Spleen (tissue), 13 donors: ENCODE measurements around the gene DAZ3. TPM values are rescaled to one million over a fixed set of nuclear protein-coding genes. Genes with fewer than 3 reads are reported as not detected.
"Not testable (repeated sequence)": the region's sequence is repeated elsewhere in the genome, so short reads cannot be mapped to it uniquely, and the experiment has no call there.

ENCODE experiments used
- DNase-seq: peaks from one replicate; pipeline ENCODE4 v3.0.0-alpha.2; 2020
- H3K27ac ChIP-seq, 8 donors: fragments of 200-600 bp; sonication (generic) in 7 of 8; 1 replicate in 4 of 8; 2 replicates in 4 of 8; pipeline versions ENCODE4 v1.5.0 to v1.8.0; 2016 to 2021; ENCODE audit warnings: inconsistent platforms in 4 of 8, mild to moderate bottlenecking in 4 of 8, moderate library complexity in 1 of 8
- H3K27me3 ChIP-seq, 7 donors: fragments of 200-600 bp; sonication (generic) in 6 of 7; replicated peaks in 1 of 7; 1 replicate in 4 of 7; 2 replicates in 3 of 7; pipeline versions ENCODE4 v1.5.0 to v1.8.0; 2016 to 2021; ENCODE audit warnings: inconsistent platforms in 3 of 7, mild to moderate bottlenecking in 1 of 7
- H3K36me3 ChIP-seq, 6 donors: fragments of 200-600 bp; sonication (generic) in 5 of 6; 1 replicate in 4 of 6; 2 replicates in 2 of 6; pipeline versions ENCODE4 v1.5.0 to v1.8.0; 2016 to 2021; ENCODE audit warnings: inconsistent platforms in 2 of 6
- H3K4me1 ChIP-seq, 6 donors: fragments of 200-600 bp; sonication (generic) in 5 of 6; 1 replicate in 3 of 6; 2 replicates in 3 of 6; pipeline versions ENCODE4 v1.5.0 to v1.8.0; 2016 to 2021; ENCODE audit warnings: inconsistent platforms in 3 of 6
- H3K4me3 ChIP-seq, 8 donors: fragments of 200-600 bp; sonication (generic) in 7 of 8; 1 replicate in 4 of 8; 2 replicates in 4 of 8; pipeline versions ENCODE4 v1.5.0 to v1.8.0; 2016 to 2021; ENCODE audit warnings: inconsistent platforms in 4 of 8, mild to moderate bottlenecking in 4 of 8, moderate library complexity in 2 of 8
- H3K9me3 ChIP-seq, 8 donors: fragments of 200-600 bp; sonication (generic) in 7 of 8; 1 replicate in 4 of 8; 2 replicates in 4 of 8; pipeline versions ENCODE4 v1.5.0 to v1.8.0; 2016 to 2021; ENCODE audit warnings: inconsistent platforms in 4 of 8
- WGBS, 5 donors: extraction: QIAGEN DNeasy Blood & Tissue Kit in 3 of 5; methylation state at CpG; one replicate each; pipeline versions ENCODE4 v1.1.5 to v1.1.7; 2013 to 2018; 5-methylcytosine and 5-hydroxymethylcytosine counted together
- intact Hi-C: fragments of 100-400 bp; cut with DNase I; formaldehyde crosslinking; loops from one replicate; pipeline ENCODE4 v1.15.0; 2023; ENCODE audit warnings: low total_unique reads
- long read RNA-seq, 2 donors: transcript quantifications; one replicate each; lab custom pipeline, GENCODE V29; 2026
- polyA plus RNA-seq, 3 donors: library from polyadenylated mRNA; stranded (reverse); fragments of 200-250 nt; gene quantifications; one replicate each; pipeline ENCODE4 v1.2.1, GENCODE V29; 2013
- total RNA-seq, 7 donors: library from RNA; depleted of rRNA in 3 of 7; stranded (reverse); fragments of >200 nt in 3 of 7; fragmentation: NEBNext Ultra II Directional in 4 of 7; extraction: Animal tissue kit (Norgen Biotek cat#: 25700) in 4 of 7; gene quantifications; one replicate each; pipeline versions ENCODE4 v1.1.0 to v1.2.1, GENCODE V29; 2016 to 2021
- donor health status: healthy with polysubstance abuse.
- donor health status: DM: no; HTN: no; CAD: no; lungs with moderate emphysema.
- donor health status: DM: no; HTN: no; CAD: no.
- donor health status: Bipolar disorder and iron deficiency.
- donor health status: healthy.
- donor health status: DM: no; HTN: no; CAD: no.
- donor health status: DM: yes; HTN: yes; CAD: no.

The DAZ3 gene, protein sequence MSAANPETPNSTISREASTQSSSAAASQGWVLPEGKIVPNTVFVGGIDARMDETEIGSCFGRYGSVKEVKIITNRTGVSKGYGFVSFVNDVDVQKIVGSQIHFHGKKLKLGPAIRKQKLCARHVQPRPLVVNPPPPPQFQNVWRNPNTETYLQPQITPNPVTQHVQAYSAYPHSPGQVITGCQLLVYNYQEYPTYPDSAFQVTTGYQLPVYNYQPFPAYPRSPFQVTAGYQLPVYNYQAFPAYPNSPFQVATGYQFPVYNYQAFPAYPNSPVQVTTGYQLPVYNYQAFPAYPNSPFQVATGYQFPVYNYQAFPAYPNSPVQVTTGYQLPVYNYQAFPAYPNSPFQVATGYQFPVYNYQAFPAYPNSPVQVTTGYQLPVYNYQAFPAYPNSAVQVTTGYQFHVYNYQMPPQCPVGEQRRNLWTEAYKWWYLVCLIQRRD
- total RNA-seq (not detected), polyA plus RNA-seq (not detected)
- long read RNA-seq, donor 1: 0 reads
- long read RNA-seq, donor 2: 0 reads

DNA sequence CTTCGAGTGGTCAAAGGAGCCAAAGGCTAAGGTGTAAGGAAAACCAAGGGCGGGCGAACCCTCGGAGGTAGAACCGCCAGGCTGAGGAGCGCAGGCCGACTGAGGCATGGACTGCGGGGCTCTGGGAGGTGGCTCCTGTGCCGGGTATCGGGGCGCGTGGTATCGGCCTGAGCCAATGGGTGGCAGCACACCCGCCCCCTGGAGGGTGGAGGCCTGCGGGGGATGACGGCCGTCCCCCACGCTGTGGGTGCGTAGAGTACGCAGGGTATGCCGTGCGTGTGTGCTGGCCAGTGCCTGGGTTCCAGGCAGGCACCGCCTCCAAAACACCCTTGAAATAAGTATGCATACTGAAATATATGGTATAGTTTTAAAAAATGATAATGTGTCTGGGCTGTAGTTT is at the start of gene DAZ3:
Gene DAZ3 (minus strand): TSS at position 101 of the 400 bp plus-strand sequence. CDS start 208 bp downstream, outside the sequence.
- intact Hi-C loops, H3K27ac ChIP-seq, H3K4me1 ChIP-seq, H3K36me3 ChIP-seq, H3K4me3 ChIP-seq, H3K9me3 ChIP-seq, DNase-seq, H3K27me3 ChIP-seq: not testable (repeated sequence)
- WGBS, 5 donors: no CpG with 5 or more reads among the region's 23 CpGs

DNA sequence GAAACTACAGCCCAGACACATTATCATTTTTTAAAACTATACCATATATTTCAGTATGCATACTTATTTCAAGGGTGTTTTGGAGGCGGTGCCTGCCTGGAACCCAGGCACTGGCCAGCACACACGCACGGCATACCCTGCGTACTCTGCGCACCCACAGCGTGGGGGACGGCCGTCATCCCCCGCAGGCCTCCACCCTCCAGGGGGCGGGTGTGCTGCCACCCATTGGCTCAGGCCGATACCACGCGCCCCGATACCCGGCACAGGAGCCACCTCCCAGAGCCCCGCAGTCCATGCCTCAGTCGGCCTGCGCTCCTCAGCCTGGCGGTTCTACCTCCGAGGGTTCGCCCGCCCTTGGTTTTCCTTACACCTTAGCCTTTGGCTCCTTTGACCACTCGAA is 20.4 kb upstream of the DAZ3 start, which contains the start of gene DAZ4:
Gene DAZ4 (plus strand): TSS at position 301 of the 400 bp plus-strand sequence. CDS start 208 bp downstream, outside the sequence.
- 99% methylated on average over 9 of the region's 23 CpGs; no CpG with 5 or more reads in 4 of the 5 donors for WGBS, 5 donors
- H3K4me1 ChIP-seq, DNase-seq, intact Hi-C loops, H3K36me3 ChIP-seq, H3K4me3 ChIP-seq, H3K27me3 ChIP-seq, H3K9me3 ChIP-seq, H3K27ac ChIP-seq: not testable (repeated sequence)

DNA sequence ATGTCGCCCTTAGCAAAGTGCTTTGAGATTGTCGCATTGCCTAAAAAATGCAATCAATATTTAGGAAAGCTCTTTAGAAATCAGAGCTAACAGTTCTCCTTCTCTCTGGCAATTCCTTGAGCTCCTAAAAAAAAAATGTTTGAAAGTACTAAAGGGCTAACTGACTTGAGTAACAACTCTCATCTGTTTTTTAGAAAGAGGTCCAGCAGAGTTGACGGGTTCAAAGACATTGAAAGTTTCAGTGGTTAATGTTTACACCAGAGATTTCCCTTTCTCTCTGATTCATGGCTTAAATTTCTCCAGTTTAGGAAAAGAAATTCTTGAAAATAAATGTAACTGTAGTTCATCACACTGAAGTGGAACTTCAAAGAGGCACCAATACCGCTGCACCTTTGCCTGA is 11.9 kb upstream of the DAZ3 start:
- H3K9me3 ChIP-seq, H3K4me1 ChIP-seq, H3K4me3 ChIP-seq, H3K36me3 ChIP-seq, intact Hi-C loops, H3K27me3 ChIP-seq, H3K27ac ChIP-seq, DNase-seq: not testable (repeated sequence)
- no CpG with 5 or more reads among the region's 4 CpGs for WGBS, 5 donors

DNA sequence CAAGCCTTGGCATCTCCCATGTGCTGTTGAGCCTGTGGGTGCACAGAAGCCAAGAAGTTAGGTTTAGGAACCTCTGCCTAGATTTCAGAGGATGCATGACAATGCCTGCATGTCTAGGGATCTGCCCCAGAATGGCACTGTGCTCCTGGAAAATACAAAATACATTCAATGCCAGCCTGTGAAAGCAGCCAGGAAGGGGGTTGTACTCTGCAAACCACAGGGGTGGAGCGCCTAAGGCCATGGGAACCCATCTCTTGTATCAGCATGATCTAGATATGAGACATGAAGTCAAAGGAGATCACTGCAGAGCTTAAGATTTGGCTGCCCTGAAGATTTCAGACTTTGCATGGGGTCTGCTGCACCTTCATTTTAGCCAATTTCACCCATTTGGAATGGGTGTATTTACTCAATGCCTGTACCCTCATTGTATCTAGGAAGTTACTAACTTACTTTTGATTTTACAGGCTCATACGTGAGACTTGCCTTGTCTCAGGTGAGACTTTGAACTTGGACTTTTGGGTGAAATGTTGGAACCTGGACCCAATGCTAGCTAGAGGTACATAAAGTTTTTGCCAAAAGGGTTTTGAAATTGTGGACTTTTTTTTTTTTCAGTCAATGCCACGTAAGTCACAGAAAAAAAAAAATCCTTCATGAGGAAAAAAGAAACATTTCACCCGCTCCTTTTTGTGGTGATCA is 11.1 kb upstream of the DAZ3 start:
- H3K4me1 ChIP-seq, intact Hi-C loops, DNase-seq, H3K9me3 ChIP-seq, H3K36me3 ChIP-seq, H3K27me3 ChIP-seq, H3K27ac ChIP-seq, H3K4me3 ChIP-seq: not testable (repeated sequence)
- 17 to 80% (median 38%) methylated on average over 1 to 2 of the region's 4 CpGs; no CpG with 5 or more reads in 2 of the 5 donors for WGBS, 5 donors

DNA sequence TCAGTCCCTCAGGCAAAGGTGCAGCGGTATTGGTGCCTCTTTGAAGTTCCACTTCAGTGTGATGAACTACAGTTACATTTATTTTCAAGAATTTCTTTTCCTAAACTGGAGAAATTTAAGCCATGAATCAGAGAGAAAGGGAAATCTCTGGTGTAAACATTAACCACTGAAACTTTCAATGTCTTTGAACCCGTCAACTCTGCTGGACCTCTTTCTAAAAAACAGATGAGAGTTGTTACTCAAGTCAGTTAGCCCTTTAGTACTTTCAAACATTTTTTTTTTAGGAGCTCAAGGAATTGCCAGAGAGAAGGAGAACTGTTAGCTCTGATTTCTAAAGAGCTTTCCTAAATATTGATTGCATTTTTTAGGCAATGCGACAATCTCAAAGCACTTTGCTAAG is 8.6 kb upstream of the DAZ3 start:
- intact Hi-C loops: not testable (repeated sequence)

More for the DNA sequence above, 8.6 kb upstream of the DAZ3 start:
- not testable (repeated sequence) for DNase-seq, H3K27me3 ChIP-seq, H3K36me3 ChIP-seq, H3K4me1 ChIP-seq, H3K9me3 ChIP-seq, H3K4me3 ChIP-seq, H3K27ac ChIP-seq
- no CpG with 5 or more reads among the region's 3 CpGs for WGBS, 5 donors

Other genes starting within 250 kb of the DAZ3 start
- gene BPY2B, start 195.4 kb downstream of the DAZ3 start, total RNA-seq: not detected
- gene BPY2B, start 195.4 kb downstream of the DAZ3 start, polyA plus RNA-seq: not detected
- gene DAZ4, start 20.5 kb upstream of the DAZ3 start, total RNA-seq: not detected
- gene DAZ4, start 20.5 kb upstream of the DAZ3 start, polyA plus RNA-seq: not detected
- not detected for gene BPY2C, start 238.7 kb upstream of the DAZ3 start, total RNA-seq
- not detected for gene BPY2C, start 238.7 kb upstream of the DAZ3 start, polyA plus RNA-seq